ENCODE data around the gene RPS24.
A peak's percentile ranks its signal among the peaks of the same experiment; 100 is the strongest.

Gene RPS24

GRCh38 chr10:78019264-78019663 lies 14.4 kb upstream of the RPS24 start:
- Mint-ChIP-seq H3K36me3 (ENCODE audit: low read depth) (peaks cover 59% of the 10 kb centered on the region), H3K27me3 (ENCODE audit: low read depth, poor library complexity) (peaks cover 2% of the 10 kb centered on the region), H3K27ac (no peak overlapping the region), H3K9me3 (no peaks in the 10 kb centered on the region), H3K4me3 (no peak overlapping the region), H3K4me1 (no peaks in the 10 kb centered on the region)
- TF ChIP-seq, protein P1, sequence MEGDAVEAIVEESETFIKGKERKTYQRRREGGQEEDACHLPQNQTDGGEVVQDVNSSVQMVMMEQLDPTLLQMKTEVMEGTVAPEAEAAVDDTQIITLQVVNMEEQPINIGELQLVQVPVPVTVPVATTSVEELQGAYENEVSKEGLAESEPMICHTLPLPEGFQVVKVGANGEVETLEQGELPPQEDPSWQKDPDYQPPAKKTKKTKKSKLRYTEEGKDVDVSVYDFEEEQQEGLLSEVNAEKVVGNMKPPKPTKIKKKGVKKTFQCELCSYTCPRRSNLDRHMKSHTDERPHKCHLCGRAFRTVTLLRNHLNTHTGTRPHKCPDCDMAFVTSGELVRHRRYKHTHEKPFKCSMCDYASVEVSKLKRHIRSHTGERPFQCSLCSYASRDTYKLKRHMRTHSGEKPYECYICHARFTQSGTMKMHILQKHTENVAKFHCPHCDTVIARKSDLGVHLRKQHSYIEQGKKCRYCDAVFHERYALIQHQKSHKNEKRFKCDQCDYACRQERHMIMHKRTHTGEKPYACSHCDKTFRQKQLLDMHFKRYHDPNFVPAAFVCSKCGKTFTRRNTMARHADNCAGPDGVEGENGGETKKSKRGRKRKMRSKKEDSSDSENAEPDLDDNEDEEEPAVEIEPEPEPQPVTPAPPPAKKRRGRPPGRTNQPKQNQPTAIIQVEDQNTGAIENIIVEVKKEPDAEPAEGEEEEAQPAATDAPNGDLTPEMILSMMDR (IDR thresholded peaks at IDR 0.05): no peak
- DNase-seq: no peak

GRCh38 chr10:78021201-78021600 lies 12.5 kb upstream of the RPS24 start:
- peaks cover 71% of the 10 kb centered on the region for H3K36me3 Mint-ChIP-seq (ENCODE audit: low read depth)
- H3K27me3 Mint-ChIP-seq (ENCODE audit: low read depth, poor library complexity): peaks cover 2% of the 10 kb centered on the region
- TF ChIP-seq, protein P1 (IDR thresholded peaks at IDR 0.05): no peak

GRCh38 chr10:78023741-78024140 lies 9.9 kb upstream of the RPS24 start:
- no peak overlapping the region for H3K27ac Mint-ChIP-seq
- H3K9me3 Mint-ChIP-seq: no peaks in the 10 kb centered on the region
- DNase-seq: no peak
- H3K27me3 Mint-ChIP-seq (ENCODE audit: low read depth, poor library complexity): no peaks in the 10 kb centered on the region
- H3K36me3 Mint-ChIP-seq (ENCODE audit: low read depth): peaks cover 66% of the 10 kb centered on the region
- TF ChIP-seq, protein P1 (IDR thresholded peaks at IDR 0.05): no peak
- H3K4me1 Mint-ChIP-seq: peaks cover 16% of the 10 kb centered on the region
- H3K4me3 Mint-ChIP-seq: no peak overlapping the region

More at GRCh38 chr10:78021201-78021600, 12.5 kb upstream of the RPS24 start:
- no peak overlapping the region for H3K4me3 Mint-ChIP-seq
- no peaks in the 10 kb centered on the region for H3K4me1 Mint-ChIP-seq
- DNase-seq: no peak
- H3K9me3 Mint-ChIP-seq: no peaks in the 10 kb centered on the region
- no peak overlapping the region for H3K27ac Mint-ChIP-seq

GRCh38 chr10:78025685-78026364 lies 7.8 kb upstream of the RPS24 start:
- no peak overlapping the region for H3K27ac Mint-ChIP-seq
- peaks cover 4% of the 10 kb centered on the region for H3K27me3 Mint-ChIP-seq (ENCODE audit: low read depth, poor library complexity)
- H3K4me1 Mint-ChIP-seq: peaks cover 29% of the 10 kb centered on the region
- no peak for DNase-seq
- peaks cover 56% of the 10 kb centered on the region for H3K36me3 Mint-ChIP-seq (ENCODE audit: low read depth)
- TF ChIP-seq, protein P1 (IDR thresholded peaks at IDR 0.05): no peak
- H3K9me3 Mint-ChIP-seq: no peaks in the 10 kb centered on the region
- H3K4me3 Mint-ChIP-seq: no peak overlapping the region

GRCh38 chr10:78028438-78029268 lies 5.0 kb upstream of the RPS24 start:
- Mint-ChIP-seq H3K4me1 (peaks cover 29% of the 10 kb centered on the region), H3K9me3 (no peaks in the 10 kb centered on the region), H3K36me3 (ENCODE audit: low read depth) (peaks cover 32% of the 10 kb centered on the region), H3K27me3 (ENCODE audit: low read depth, poor library complexity) (peaks cover 4% of the 10 kb centered on the region), H3K4me3 (peak overlapping the region; percentile 98), H3K27ac (peak overlapping the region; percentile 97)
- TF ChIP-seq, protein P1 (IDR thresholded peaks at IDR 0.05): no peak
- peak; percentile 34 for DNase-seq
